Progenitor cell of endocrine pancreas (in vitro differentiated cells): ENCODE data around the gene DYNLT3. TPM values are rescaled to one million over a fixed set of nuclear protein-coding genes. Genes with fewer than 3 reads are reported as not detected.

Experiments
- DNase-seq: peaks from one replicate; pipeline ENCODE4 v3.0.0; 2021; ENCODE audit warnings: low spot score; ENCODE audit not compliant: unreplicated experiment
- H3K27ac Mint-ChIP-seq: 2 replicates; pipeline ENCODE4 v1.8.0; 2021; ENCODE audit warnings: mild to moderate bottlenecking, moderate library complexity, mixed read lengths
- H3K27me3 Mint-ChIP-seq: 2 replicates; pipeline ENCODE4 v1.8.0; 2021; ENCODE audit warnings: mixed read lengths
- H3K36me3 Mint-ChIP-seq: 2 replicates; pipeline ENCODE4 v1.8.0; 2022; ENCODE audit warnings: mixed read lengths; ENCODE audit not compliant: insufficient read depth
- H3K4me1 Mint-ChIP-seq: 2 replicates; pipeline ENCODE4 v1.8.0; 2021; ENCODE audit warnings: low read depth, mixed read lengths
- H3K4me3 Mint-ChIP-seq: 2 replicates; pipeline ENCODE4 v1.8.0; 2021; ENCODE audit warnings: low read depth, mild to moderate bottlenecking, moderate library complexity, mixed read lengths
- H3K9me3 Mint-ChIP-seq: 2 replicates; pipeline ENCODE4 v1.8.0; 2021; ENCODE audit warnings: low read depth, mixed read lengths
- total RNA-seq: library from RNA; stranded (reverse); gene quantifications from 2 replicates; pipeline ENCODE4 v1.2.1, GENCODE V29; 2021
- TF ChIP-seq, protein P1 (sequence below): fragments of 200-600 bp; sonication (generic); IDR thresholded peaks from one replicate; pipeline ENCODE4 v1.5.0; 2021; ENCODE audit warnings: antibody characterized with exemption, mild to moderate bottlenecking; ENCODE audit not compliant: unreplicated experiment

The DYNLT3 gene
- total RNA-seq, 1 donor from 2014 or later = 26.9 TPM

DNA sequence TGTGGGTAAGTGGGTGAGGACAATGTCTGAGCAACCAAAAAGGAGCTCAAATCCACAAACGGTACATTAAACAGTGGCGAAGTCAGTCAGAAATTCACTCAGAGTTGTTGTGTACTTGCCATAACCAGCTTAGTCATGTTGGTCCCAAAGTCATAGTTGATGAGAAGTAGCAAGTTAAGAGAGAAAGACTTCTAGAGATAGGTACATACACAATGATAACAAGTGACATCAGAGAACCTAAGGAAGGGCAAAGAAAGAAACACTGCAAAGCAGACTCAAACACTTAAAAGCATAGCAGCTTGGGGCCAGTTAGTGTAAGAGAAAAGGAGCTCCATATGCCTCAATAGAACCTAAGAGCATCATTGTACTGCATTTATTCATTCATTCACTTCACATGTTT, 30.2 kb downstream of the DYNLT3 start:
- H3K36me3 Mint-ChIP-seq = no peaks in the 10 kb centered on the region
- no peaks in the 10 kb centered on the region for H3K27me3 Mint-ChIP-seq
- no peak for DNase-seq
- TF ChIP-seq, protein P1, sequence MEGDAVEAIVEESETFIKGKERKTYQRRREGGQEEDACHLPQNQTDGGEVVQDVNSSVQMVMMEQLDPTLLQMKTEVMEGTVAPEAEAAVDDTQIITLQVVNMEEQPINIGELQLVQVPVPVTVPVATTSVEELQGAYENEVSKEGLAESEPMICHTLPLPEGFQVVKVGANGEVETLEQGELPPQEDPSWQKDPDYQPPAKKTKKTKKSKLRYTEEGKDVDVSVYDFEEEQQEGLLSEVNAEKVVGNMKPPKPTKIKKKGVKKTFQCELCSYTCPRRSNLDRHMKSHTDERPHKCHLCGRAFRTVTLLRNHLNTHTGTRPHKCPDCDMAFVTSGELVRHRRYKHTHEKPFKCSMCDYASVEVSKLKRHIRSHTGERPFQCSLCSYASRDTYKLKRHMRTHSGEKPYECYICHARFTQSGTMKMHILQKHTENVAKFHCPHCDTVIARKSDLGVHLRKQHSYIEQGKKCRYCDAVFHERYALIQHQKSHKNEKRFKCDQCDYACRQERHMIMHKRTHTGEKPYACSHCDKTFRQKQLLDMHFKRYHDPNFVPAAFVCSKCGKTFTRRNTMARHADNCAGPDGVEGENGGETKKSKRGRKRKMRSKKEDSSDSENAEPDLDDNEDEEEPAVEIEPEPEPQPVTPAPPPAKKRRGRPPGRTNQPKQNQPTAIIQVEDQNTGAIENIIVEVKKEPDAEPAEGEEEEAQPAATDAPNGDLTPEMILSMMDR = no peak
- H3K27ac Mint-ChIP-seq = no peak overlapping the region
- no peak overlapping the region for H3K4me3 Mint-ChIP-seq
- H3K9me3 Mint-ChIP-seq = peaks cover 8% of the 10 kb centered on the region
- H3K4me1 Mint-ChIP-seq = peaks cover 2% of the 10 kb centered on the region

DNA sequence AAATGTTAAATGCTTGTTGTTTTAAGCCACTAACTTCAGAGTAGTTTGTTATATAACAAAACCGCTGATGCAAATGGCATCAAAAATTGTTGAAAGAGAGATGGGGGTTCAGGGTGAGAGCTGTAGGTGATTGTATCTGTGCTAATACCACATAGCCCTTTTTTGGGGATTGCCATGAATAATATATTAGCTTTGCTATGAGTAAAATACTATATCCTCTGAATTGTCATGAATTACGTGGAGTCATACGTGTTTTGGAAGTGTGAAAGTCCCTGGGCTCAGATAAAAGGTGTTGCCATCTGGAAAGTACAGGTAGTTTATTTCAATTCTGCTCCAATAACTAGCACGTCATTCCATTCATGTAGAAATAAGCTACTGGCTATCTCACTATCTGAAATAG, 30.6 kb downstream of the DYNLT3 start:
- Mint-ChIP-seq H3K27me3 (no peaks in the 10 kb centered on the region), H3K27ac (no peak overlapping the region), H3K36me3 (no peaks in the 10 kb centered on the region), H3K9me3 (peaks cover 12% of the 10 kb centered on the region), H3K4me3 (no peak overlapping the region), H3K4me1 (peaks cover 2% of the 10 kb centered on the region)
- TF ChIP-seq, protein P1 = no peak
- no peak for DNase-seq

DNA sequence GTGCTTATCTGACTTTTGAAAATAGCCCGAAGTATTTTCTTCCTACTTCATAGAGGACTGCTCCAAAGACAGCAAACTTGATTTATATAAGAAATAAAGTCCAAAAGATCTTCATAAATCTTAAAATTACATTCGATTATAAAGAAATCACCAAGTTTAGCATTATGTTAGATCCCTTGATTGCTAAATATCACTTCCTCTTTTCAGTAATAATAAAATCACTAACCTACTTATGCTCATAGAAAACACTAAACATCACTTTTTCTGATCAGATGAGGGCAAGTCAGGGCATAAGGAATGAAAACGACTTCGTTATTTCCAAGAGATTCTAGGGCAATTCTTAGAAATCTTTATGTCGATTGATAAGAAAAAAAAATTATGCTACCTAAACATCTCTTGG, 32.0 kb downstream of the DYNLT3 start:
- Mint-ChIP-seq H3K27me3 (no peaks in the 10 kb centered on the region), H3K9me3 (peaks cover 12% of the 10 kb centered on the region), H3K4me1 (peaks cover 2% of the 10 kb centered on the region), H3K27ac (no peak overlapping the region), H3K4me3 (no peak overlapping the region), H3K36me3 (no peaks in the 10 kb centered on the region)
- TF ChIP-seq, protein P1 = no peak
- DNase-seq = no peak

DNA sequence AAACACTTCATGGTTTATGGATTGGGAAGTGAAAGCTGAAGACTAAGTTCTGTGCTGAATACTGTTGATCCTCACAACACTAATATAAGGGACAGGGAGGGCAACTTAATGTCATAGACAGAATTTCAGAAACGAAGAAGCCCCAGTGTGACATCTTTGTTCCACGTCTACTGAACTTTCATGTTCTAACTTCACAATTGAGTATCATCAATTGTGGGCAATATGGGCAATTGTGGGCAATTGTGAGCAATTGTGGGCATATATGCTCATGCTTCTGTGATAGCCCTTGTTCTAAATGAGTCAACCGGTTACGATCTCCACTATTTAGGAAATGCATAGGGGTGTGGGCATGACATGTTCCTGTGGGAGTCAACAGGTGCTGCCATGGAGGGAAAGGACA, 33.8 kb downstream of the DYNLT3 start:
- Mint-ChIP-seq H3K9me3 (peaks cover 15% of the 10 kb centered on the region), H3K36me3 (no peaks in the 10 kb centered on the region), H3K27me3 (no peaks in the 10 kb centered on the region), H3K4me1 (peaks cover 2% of the 10 kb centered on the region), H3K4me3 (no peak overlapping the region), H3K27ac (no peak overlapping the region)
- no peak for DNase-seq
- TF ChIP-seq, protein P1 = no peak

DNA sequence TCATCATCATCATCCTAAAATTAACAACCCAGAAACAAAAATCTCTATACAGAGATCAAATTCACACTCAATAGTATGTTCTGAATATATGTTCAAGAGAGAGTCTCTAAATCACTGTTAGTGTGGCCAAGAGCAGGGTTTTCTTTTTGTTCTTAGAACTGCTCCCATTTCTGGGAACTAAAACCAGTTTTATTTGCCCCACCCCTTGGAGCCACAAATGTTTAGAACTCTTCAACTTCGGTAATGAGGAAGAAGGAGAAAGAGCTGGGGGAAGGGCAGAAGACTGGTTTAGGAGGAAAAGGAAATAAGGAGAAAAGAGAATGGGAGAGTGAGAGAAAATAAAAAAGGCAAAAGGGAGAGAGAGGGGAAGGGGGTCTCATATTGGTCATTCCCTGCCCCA, 35.3 kb downstream of the DYNLT3 start:
- H3K4me1 Mint-ChIP-seq = peaks cover 2% of the 10 kb centered on the region
- no peaks in the 10 kb centered on the region for H3K27me3 Mint-ChIP-seq
- peaks cover 19% of the 10 kb centered on the region for H3K9me3 Mint-ChIP-seq
- no peak for DNase-seq
- no peaks in the 10 kb centered on the region for H3K36me3 Mint-ChIP-seq
- H3K27ac Mint-ChIP-seq = no peak overlapping the region
- H3K4me3 Mint-ChIP-seq = no peak overlapping the region
- TF ChIP-seq, protein P1 = no peak
